Endothelial cell (in vitro differentiated cells): ENCODE data around the gene TMEM60. TPM values are rescaled to one million over a fixed set of nuclear protein-coding genes. Genes with fewer than 3 reads are reported as not detected.

ENCODE experiments used
- DNase-seq: peaks from one replicate; pipeline ENCODE4 v3.0.0; 2021; ENCODE audit warnings: low spot score
- H3K27ac Mint-ChIP-seq: one replicate; pipeline ENCODE4 v1.8.0; 2021; ENCODE audit warnings: mixed read lengths, inconsistent platforms; ENCODE audit not compliant: unreplicated experiment
- H3K27me3 Mint-ChIP-seq: one replicate; pipeline ENCODE4 v1.8.0; 2021; ENCODE audit warnings: mild to moderate bottlenecking, moderate library complexity, mixed read lengths, inconsistent platforms; ENCODE audit not compliant: unreplicated experiment
- H3K36me3 Mint-ChIP-seq: one replicate; pipeline ENCODE4 v1.8.0; 2021; ENCODE audit warnings: mild to moderate bottlenecking, low read depth, mixed read lengths, inconsistent platforms; ENCODE audit not compliant: unreplicated experiment
- H3K4me1 Mint-ChIP-seq: one replicate; pipeline ENCODE4 v1.8.0; 2021; ENCODE audit warnings: mild to moderate bottlenecking, mixed read lengths, inconsistent platforms; ENCODE audit not compliant: unreplicated experiment
- H3K4me3 Mint-ChIP-seq: one replicate; pipeline ENCODE4 v1.8.0; 2021; ENCODE audit warnings: mild to moderate bottlenecking, mixed read lengths, inconsistent platforms; ENCODE audit not compliant: unreplicated experiment
- H3K9me3 Mint-ChIP-seq: one replicate; pipeline ENCODE4 v1.8.0; 2021; ENCODE audit warnings: mixed read lengths, inconsistent platforms; ENCODE audit not compliant: unreplicated experiment
- total RNA-seq: library from RNA; stranded (reverse); fragmentation: NEBNext Ultra II Directional; extraction: Animal tissue kit (Norgen Biotek cat#: 25700); gene quantifications from one replicate; pipeline ENCODE4 v1.2.1, GENCODE V29; 2021; ENCODE audit not compliant: unreplicated experiment
- TF ChIP-seq, protein P1 (sequence below): fragments of 200-600 bp; sonication (generic); IDR thresholded peaks from one replicate; pipeline ENCODE4 v1.5.0; 2021; ENCODE audit warnings: antibody characterized with exemption; ENCODE audit not compliant: unreplicated experiment

TMEM60 gene
- total RNA-seq, 1 donor from 2014 or later = 9.5 TPM

DNA sequence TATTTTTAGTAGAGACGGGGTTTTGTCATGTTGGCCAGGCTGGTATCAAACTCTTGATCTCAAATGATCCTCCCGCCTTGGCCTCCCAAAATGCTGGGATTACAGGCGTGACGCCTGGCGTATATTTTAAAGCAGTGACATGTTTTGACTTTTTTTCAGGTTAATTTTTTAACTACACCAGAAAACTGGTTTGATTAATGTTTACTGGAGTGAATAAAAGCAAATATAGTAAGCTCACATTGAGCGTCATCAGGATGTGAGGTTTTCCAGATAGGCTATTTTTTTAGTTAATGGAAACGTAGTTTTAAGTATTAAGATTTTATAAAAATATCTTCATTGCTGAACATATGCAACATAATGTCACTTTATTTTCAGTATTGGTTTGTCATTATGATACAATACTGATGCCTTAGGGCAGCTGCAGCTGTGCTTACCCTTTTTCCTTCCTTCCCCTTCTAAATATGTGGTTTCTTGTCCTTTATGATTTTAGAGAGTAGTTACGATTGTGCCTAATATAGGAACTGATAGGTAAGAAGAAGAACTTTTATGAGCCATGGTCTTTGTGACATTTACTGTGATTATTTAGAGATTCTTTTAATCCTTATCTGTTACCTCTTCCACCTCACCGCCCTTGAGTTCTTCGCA is 37.3 kb downstream of the TMEM60 start:
- peak overlapping the region; percentile 48 for H3K27ac Mint-ChIP-seq
- TF ChIP-seq, protein P1, sequence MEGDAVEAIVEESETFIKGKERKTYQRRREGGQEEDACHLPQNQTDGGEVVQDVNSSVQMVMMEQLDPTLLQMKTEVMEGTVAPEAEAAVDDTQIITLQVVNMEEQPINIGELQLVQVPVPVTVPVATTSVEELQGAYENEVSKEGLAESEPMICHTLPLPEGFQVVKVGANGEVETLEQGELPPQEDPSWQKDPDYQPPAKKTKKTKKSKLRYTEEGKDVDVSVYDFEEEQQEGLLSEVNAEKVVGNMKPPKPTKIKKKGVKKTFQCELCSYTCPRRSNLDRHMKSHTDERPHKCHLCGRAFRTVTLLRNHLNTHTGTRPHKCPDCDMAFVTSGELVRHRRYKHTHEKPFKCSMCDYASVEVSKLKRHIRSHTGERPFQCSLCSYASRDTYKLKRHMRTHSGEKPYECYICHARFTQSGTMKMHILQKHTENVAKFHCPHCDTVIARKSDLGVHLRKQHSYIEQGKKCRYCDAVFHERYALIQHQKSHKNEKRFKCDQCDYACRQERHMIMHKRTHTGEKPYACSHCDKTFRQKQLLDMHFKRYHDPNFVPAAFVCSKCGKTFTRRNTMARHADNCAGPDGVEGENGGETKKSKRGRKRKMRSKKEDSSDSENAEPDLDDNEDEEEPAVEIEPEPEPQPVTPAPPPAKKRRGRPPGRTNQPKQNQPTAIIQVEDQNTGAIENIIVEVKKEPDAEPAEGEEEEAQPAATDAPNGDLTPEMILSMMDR = no peak
- H3K9me3 Mint-ChIP-seq = no peaks in the 10 kb centered on the region
- H3K27me3 Mint-ChIP-seq = no peaks in the 10 kb centered on the region
- peaks cover 13% of the 10 kb centered on the region for H3K4me1 Mint-ChIP-seq
- peaks cover 5% of the 10 kb centered on the region for H3K36me3 Mint-ChIP-seq
- H3K4me3 Mint-ChIP-seq = no peak overlapping the region
- DNase-seq = no peak

DNA sequence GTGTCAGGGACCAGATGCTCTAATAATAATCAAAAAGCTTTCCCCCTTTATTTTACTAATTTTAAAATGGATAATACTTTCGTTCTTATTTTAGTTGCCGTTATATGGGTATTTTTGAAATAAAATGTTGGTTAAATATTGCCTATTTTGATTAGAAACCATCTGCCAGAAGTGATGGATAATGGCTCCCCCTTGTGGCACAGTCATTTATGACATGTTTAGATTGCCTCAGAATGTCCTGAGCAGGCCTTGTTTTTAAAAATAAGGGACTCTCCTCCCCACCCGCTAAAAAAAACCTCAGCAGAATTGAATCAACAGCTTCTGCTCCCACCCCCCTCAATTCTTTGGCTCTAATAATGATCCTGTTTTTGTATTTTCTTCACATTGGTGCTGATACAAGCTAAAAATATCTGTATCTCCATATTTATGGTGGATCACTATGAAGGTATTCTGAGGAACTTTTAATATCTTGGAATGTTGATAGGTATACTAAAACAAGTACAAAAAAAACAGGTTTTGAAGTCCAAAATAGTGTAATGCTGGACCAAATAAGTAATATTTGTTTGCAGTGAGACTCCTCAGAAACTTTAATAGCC is 38.8 kb downstream of the TMEM60 start:
- Mint-ChIP-seq H3K4me3 (no peak overlapping the region), H3K4me1 (peaks cover 8% of the 10 kb centered on the region), H3K27ac (peak overlapping the region; percentile 20), H3K27me3 (no peaks in the 10 kb centered on the region), H3K36me3 (peaks cover under 1% of the 10 kb centered on the region), H3K9me3 (no peaks in the 10 kb centered on the region)
- DNase-seq = peak; percentile 73
- TF ChIP-seq, protein P1 = peak; percentile 88

DNA sequence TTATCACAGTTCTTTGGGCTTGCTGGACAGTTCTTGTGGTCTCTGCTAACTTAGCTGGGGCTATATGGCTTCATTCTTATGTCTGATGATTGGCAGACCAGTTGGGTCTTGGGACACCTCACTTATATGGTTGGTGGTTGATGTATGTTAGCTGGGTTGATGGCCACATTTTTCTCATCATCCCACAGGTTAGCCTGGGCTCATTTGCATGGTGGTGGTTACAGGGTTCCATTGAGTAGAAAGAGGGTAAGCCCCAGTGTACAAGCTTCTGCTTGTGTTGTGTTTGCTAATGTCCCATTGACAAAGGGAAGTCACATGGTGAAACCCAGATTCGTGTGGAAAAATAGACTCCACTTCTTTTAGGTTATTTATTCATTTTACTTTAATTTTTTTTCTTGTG is 40.6 kb downstream of the TMEM60 start:
- H3K9me3 Mint-ChIP-seq = no peaks in the 10 kb centered on the region
- no peak for DNase-seq
- H3K36me3 Mint-ChIP-seq = peaks cover 3% of the 10 kb centered on the region
- TF ChIP-seq, protein P1 = no peak
- no peak overlapping the region for H3K4me3 Mint-ChIP-seq
- no peak overlapping the region for H3K27ac Mint-ChIP-seq
- H3K4me1 Mint-ChIP-seq = peaks cover 6% of the 10 kb centered on the region
- no peaks in the 10 kb centered on the region for H3K27me3 Mint-ChIP-seq

DNA sequence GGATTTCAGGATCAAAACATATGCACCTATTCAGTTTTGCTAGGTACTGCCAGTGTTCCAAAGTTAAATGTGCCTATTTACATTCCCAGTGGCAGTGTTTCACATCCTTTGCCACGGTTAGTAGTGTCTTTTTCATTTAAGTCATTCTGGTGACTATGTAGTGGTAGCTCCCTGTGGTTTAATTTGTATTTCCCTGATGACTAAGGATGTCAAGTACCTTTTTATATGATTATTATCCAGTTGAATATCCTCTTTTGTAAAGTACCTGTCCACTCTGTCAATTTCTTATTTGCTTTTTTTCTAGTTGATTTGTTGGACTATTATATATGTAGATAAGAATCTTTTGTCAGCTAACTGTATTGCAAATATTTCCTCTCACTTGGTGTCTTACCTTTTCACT is 45.1 kb downstream of the TMEM60 start:
- no peaks in the 10 kb centered on the region for H3K9me3 Mint-ChIP-seq
- H3K36me3 Mint-ChIP-seq = peaks cover 3% of the 10 kb centered on the region
- H3K27me3 Mint-ChIP-seq = no peaks in the 10 kb centered on the region
- peaks cover 10% of the 10 kb centered on the region for H3K4me1 Mint-ChIP-seq
- TF ChIP-seq, protein P1 = no peak
- no peak overlapping the region for H3K4me3 Mint-ChIP-seq
- no peak overlapping the region for H3K27ac Mint-ChIP-seq
- DNase-seq = no peak

DNA sequence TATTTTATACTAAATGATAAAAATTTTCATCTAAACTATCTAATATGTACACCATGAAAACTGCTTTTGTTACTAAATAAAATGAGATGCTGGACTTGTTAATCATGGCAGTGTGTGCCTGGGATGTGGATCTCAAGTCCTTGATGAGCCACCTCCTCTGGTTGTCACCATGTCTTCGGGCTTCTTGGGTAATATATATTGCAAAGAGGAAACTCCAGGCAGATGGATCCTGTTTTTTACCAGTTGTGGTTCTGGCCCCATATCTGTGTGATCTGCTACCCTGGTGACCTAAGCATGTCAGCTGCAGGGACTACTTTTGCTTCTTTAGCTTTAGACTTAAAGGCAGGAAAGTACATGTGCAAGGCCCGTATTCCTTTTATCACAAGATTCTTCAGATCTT is 46.2 kb downstream of the TMEM60 start:
- peaks cover 10% of the 10 kb centered on the region for H3K4me1 Mint-ChIP-seq
- peak overlapping the region; percentile 79 for H3K27ac Mint-ChIP-seq
- H3K4me3 Mint-ChIP-seq = no peak overlapping the region
- H3K27me3 Mint-ChIP-seq = peaks cover 2% of the 10 kb centered on the region
- H3K36me3 Mint-ChIP-seq = peaks cover 3% of the 10 kb centered on the region
- H3K9me3 Mint-ChIP-seq = no peaks in the 10 kb centered on the region
- DNase-seq = no peak
- TF ChIP-seq, protein P1 = no peak
